ENCODE measurements around the gene CPT1B. TPM values are rescaled to one million over a fixed set of nuclear protein-coding genes. Genes with fewer than 3 reads are reported as not detected.

The CPT1B gene
- total and polyA plus RNA-seq, 2 donors (not counting 3 experiments of a cell fraction or from before 2014, with no cell fraction given): 7.1 TPM

DNA sequence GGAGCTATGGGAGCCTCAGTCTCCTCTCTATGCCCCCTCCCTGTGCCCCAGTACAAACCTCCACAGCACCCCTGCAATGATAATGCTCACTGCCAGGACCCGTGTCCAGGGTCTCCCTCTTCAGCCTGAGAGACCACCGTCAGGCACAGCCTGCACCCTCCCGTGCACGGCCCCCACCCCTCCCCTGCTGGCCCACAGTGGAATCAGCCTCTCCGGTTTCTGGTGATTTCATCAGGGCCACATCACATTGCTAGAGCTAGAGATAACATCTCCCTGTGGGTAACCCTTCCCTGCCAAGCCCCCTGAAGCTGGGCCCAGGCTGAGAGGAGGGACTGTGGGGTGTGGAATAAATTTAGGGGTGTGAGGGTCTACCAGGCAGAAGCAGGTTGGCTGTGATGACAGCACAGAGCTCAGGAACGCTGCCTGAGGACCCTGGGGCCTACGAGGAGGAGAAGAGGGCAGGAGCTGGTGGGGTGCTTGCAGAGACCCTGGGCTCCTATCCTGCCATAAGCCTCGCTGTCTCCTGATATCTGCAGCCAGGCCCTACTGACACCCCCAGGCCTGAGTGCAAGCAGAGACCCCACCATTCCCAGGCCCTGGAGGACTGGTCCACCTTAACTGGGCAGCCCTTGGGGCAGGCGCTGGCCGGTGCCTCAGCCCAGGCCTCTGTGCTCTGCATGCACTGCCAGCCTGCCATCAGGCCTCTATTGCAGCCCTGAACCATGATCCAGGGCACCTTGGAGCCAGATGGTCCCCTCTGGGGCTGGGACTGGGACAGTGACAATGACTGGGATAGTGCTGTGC lies 32.5 kb downstream of the CPT1B start, which contains the start of gene KLHDC7B:
TSS of gene KLHDC7B (plus strand) at position 378 of the 804 bp plus-strand sequence. CDS start at position 723, 345 bp downstream.
- no peaks in the 10 kb centered on the region for H3K4me1 ChIP-seq (ENCODE audit: control insufficient read depth, extremely low read depth, insufficient read depth, low read length)
- no peaks in the 10 kb centered on the region for H3K79me2 ChIP-seq (ENCODE audit: control insufficient read depth, insufficient read depth, low read length)
- FAIRE-seq (no peak), DNase-seq (ENCODE audit: low read depth, low spot score) (no peak)
- CTCF ChIA-PET: interaction anchor here (0.5 to 2.3 kb wide), 3 partner anchors 17 to 20 kb away, joined by 3 to 9 read pairs (median 7); partner anchors contain the start of genes SCO2 and SYCE3
- no peaks in the 10 kb centered on the region for H3K9me3 ChIP-seq (replicated peaks; ENCODE audit: control insufficient read depth, insufficient read depth, low read length)
- intact Hi-C loops (cut with micrococcal nuclease): loop anchor here (2.0 kb wide), 1 partner anchor 15 kb away; no protein-coding TSS in a partner anchor
- H2AFZ ChIP-seq (ENCODE audit: low read depth, low read length): no peak within 1 kb of the TSS
- H3K4me2 ChIP-seq (ENCODE audit: insufficient read depth, low read length): no peak within 1 kb of the TSS
- no TSS peak for BruUV-seq (replicated peaks)
- TF ChIP-seq, protein P1, sequence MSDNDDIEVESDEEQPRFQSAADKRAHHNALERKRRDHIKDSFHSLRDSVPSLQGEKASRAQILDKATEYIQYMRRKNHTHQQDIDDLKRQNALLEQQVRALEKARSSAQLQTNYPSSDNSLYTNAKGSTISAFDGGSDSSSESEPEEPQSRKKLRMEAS (IDR thresholded peaks at IDR 0.05; ENCODE audit: insufficient read depth, insufficient read length): no peak
- TF ChIP-seq JUN (IDR thresholded peaks at IDR 0.05; ENCODE audit: borderline replicate concordance, insufficient read depth, insufficient read length, low read depth): no peak
- no peak for TF ChIP-seq MYC (IDR thresholded peaks at IDR 0.05; ENCODE audit: low read depth, low read length)
- TF ChIP-seq POLR2A (IDR thresholded peaks at IDR 0.05; ENCODE audit: low read depth, low read length): no peak
- TF ChIP-seq FOS (IDR thresholded peaks at IDR 0.05; ENCODE audit: borderline replicate concordance, insufficient read depth, low read length): no peak
- no peak for TF ChIP-seq GATA2 (IDR thresholded peaks at IDR 0.05; ENCODE audit: insufficient read depth, insufficient read length, low read depth, low read length)
- TF ChIP-seq POLR2AphosphoS5 (IDR thresholded peaks at IDR 0.05; ENCODE audit: insufficient read depth, low read depth, low read length): no peak
- H4K20me1 ChIP-seq (replicated peaks; ENCODE audit: control insufficient read depth, extremely low read depth, insufficient read depth, low read length): no peaks in the 10 kb centered on the region
- peaks cover 27 to 40% of the 10 kb centered on the region in 2 experiments for H3K27me3 ChIP-seq (ENCODE audit: control insufficient read depth in 2 of 2, insufficient read depth in 2 of 2, low read length in 2 of 2)
- no peaks in the 10 kb centered on the region for H3K9me1 ChIP-seq (replicated peaks; ENCODE audit: control insufficient read depth, extremely low read depth, insufficient read depth, low read length)
- H3K36me3 ChIP-seq (ENCODE audit: control insufficient read depth in 2 of 2, extremely low read depth in 1 of 2, insufficient read depth in 2 of 2, low read length in 2 of 2): no peaks in the 10 kb centered on the region
- dilution Hi-C loops (cut with MboI; ENCODE audit: extremely low pct_ligation_motif_present, low sequenced_read_pairs): no loop called here
- POLR2A ChIA-PET: no interaction called here
- H3K9ac ChIP-seq (replicated peaks; ENCODE audit: extremely low read depth, insufficient read depth, low read length): no peak within 1 kb of the TSS
- no peak within 1 kb of the TSS for H3K4me3 ChIP-seq (replicated peaks in 1 of 3; ENCODE audit: insufficient read depth in 1 of 3, low read depth in 1 of 3, low read length in 3 of 3)
- no peak within 1 kb of the TSS for H3K27ac ChIP-seq (ENCODE audit: insufficient read depth, low read depth, low read length)

Measured in endothelial cell of umbilical vein (primary cell).